Pons (tissue), 1 donor: Measurements from ENCODE around the gene ATP2A2.

ENCODE experiments used
- DNase-seq: peaks from one replicate; pipeline ENCODE4 v3.0.0-alpha.2; 2016; ENCODE audit warnings: low spot score

The ATP2A2 gene

DNA sequence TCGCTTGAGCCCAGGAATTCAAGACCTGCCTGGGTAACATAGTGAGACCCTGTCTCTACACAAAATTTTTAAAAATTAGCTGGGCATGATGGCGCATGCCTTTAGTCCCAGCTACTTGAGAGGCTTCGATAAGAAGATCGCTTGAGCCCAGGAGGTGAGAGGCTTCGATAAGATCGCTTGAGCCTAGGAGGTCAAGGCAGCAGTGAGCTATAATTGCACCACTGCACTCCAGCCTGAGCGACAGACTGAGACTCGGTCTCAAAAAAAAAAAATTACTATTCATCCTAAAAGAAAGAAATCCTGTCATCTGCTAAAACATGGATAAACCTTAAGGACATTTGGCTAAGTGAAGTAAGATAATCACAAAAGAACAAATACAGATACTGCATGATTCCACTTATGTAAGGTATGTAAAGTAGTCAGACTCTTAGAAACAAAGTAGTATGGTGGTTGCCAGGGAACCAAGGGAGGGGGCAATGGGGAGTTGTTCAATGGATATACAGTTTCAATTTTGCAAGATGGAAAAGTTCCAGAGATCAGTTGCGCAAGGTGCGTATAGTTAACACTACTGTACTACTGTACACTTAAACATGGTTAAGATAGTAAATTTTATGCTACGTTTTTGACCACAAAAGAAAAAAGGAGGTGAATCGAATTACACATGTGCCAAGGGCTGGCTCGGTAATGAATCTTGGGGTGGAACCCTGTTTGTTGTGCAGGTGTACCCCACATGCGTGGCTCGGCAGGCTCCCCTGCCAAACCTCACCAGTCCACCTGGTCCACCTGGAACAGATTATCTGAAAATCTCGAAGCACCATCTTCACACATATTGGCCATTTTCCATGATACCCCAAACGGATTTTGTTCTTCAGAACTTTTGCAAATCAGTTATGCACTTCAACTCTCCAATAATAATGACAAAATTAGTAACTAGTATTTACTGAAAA, 18.3 kb upstream of the ATP2A2 start:
- no peak for DNase-seq

DNA sequence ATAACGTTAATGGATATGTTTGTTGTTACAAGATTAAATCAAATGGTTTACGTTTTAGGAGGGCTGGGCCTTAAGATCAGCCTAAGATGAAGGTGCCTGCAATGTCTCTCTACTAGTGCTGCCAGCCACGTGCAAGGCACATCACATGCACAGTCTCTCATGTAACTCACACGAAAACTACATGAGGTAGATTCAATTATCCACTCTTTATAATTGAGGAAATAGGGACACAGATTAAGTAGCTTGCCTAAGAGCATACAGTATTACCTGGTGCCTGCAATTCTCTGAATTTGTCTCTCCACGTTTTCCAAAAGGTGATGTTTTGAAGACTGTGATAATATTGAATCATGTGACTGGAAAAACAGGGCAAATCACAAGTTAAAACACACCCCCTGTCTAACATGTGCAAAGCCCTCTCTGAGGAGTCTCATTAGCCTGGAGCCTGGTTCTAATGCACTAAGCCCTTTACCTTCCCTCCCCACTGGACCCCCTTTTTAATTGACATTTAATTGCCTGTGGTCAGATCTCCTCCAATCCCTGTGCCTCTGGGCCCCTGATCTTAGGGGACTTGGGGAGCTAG, 14.6 kb upstream of the ATP2A2 start:
- no peak for DNase-seq

DNA sequence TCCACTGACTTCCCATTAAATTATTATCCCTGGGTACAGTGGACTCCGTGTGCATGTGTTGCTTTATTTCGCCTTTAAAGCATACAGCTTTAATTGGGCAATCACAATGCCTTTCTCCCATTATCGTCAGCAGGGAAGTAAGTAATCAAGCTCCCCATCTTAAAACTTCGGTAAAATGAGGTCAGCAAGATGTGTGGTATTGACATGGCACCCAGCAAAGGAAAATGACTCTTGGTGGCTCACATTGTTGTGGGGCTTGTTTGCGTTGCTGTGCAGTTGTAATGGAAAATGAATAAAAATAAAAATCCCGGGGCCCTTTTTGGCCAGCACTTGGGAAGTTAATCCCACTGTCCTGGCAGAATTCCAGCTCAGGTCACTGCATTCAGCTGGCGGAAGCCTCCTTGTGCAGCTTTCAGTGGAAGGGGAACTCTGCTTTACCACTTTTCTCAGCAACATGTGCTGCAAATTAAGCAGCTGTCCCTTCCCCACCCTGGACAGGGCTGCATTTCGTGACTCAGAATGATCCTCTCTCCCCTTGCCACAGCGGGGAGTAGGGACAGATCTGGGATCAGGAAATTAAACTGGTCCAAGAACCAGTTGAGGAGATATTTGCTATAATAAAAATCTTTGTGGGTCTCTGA, 13.9 kb upstream of the ATP2A2 start:
- no peak for DNase-seq

DNA sequence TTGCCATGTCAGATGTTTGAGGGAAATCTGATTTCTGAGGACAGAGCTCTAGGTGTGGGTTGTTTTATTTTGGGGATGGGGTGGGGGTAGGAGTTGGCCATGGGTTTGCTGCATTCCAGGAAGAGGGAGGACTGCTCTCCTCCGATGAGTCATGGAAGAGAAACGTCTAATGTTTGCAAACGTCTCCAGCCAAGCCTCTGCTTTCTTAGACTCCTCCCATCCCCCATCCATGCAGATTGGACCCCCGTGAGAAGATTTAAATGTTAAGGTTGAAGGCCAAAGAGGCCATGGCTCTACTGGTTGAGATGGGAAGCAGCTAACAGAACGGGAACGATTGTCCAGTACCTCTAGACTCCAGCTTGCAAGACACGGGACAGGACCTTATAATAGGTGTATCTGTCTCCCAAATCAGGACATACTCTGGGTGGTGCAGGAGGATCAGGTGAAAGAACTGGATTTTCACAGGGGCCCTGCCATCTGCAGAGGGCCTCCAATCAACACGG, 11.4 kb upstream of the ATP2A2 start:
- no peak for DNase-seq

DNA sequence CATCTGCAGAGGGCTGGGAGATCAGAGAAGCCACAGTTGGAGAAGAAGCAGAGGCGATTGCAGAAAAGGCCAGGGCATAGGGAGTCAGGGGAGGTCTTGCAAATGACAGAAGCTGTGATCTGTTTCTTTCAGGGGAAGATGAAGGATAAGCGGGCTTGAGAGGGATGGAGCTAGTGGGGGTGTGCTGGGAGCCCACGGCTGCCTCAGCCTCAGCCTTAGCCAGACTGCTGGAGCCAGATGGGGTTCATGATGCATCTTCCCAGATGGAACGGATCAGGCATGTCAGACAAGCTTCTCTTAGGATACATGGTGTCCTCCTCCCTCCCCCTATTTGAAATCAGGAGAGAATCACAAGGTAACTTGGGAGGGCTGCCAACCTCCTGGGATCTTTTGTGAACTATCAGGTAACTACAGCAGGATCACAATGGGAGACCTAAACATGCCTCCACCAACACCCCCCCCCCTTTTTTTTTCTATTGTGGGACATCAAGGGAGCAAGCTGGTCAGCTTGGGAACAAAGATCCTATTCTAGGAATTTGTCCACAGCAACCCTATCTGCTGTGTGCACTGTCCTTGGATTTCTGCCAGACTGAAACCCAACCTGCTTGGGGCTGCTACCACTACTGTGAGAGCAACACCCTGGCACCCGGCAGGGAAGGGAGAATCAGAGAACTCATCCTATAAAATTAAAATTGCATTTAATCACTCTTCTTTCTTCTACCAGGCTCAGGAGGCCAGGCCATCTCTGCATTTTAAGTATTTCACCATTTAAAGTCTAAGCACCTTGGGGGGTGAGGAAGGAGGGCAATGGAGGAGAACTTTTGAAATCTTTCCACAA, 10.7 kb upstream of the ATP2A2 start:
- DNase-seq = peak; percentile 52

DNA sequence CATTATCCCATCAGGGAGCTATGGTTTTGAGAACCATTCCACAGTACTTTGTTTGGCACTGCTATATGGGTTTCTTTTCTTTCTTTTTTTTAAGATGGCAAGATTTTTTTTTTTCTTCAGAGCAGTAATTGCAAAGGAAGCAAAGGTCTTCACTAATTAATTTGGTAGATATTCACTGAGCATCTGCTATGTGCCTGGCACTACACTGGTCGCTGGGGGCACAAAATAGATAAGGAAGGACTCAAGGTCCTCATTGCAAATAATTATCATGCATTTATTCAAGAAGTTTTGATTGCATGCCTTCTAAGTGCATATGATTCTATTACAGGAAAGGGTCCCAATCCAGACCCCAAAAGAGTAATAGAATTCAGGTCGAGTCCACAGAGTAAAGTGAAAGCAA, 10.0 kb upstream of the ATP2A2 start:
- DNase-seq = no peak

DNA sequence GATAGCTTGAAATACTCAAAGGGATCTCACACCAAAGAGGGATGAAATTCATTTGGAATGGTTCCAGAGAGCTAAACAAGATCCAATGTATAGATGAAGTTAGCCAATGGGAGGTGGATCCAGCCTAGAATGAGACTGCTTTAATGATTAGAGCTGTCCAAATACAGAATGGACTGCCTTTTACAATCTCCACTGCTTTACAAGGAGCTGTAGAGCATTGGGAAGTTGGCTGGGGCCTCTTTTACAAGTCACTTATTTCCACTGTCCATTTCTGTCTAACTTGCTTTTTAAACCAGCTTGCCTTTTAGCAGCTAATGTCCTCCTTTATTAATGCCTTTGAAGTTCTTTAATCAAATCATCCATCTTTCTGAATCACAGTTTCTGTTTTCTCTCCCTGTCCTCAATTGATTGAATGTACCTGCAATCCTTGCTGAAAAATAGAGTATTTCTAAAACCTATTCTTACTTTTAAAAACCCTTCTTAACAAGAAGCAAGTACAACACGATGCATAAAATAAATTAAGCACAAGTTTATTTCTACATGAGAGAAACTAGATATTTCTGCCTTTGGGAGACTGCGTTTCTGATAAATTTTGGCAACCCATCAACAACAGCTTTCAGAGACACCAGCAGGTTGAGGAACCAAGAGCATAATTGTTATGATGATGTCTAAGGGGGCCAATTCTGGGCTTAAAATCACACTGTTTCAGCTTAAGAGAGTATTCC, 3.4 kb upstream of the ATP2A2 start:
- no peak for DNase-seq

DNA sequence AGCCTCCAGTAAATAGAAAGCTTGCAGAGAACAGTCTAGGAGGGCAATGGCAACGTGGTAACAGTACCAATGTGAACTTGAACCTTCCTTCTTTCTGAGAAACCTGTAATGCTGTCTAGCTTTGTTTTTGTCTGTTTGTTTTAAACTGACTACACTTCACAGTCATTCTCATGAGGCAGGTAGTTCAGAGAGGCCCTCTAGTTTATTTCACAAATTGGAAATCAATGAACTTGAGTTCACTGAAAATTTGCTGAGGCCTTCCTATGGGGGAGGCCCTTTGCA, 2.9 kb upstream of the ATP2A2 start:
- DNase-seq = no peak

DNA sequence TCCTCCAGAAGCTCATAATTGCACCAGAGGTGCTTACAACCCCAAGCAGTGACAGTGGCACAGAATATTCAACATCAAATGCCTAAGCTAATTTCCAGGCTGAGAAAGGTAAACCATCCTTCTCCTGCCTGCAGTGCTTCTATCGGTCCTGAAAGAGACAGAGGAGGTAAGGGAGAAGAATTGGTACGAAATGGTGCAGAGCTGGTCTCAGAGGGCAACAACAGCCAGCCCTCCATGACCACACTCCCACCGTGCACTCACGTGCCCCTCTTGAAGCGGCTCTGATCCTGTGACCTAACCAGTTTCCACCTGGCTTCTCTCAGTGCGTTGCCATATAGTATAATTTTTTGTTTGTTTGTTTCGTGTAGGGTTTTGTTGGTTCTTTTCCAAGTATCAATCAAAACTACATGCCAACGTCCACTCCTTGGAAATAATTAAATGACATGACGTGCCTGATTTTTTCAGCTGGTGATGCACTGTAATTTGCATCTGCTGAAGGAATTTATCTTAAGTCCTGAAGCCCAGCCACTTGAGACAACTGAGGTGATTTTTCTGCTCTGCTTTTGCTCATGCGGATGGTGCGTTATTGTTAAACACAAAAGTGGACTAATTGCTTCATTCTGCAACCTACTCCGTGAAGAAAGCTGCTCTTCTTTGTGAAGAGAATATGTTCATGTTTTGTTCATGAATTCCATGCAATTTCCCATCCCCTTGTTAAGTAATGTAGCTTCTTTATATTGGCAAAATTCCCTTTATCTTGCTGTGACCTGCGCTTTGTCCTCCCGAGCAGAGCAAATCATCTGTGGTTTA, 1.3 kb upstream of the ATP2A2 start:
- DNase-seq = no peak

DNA sequence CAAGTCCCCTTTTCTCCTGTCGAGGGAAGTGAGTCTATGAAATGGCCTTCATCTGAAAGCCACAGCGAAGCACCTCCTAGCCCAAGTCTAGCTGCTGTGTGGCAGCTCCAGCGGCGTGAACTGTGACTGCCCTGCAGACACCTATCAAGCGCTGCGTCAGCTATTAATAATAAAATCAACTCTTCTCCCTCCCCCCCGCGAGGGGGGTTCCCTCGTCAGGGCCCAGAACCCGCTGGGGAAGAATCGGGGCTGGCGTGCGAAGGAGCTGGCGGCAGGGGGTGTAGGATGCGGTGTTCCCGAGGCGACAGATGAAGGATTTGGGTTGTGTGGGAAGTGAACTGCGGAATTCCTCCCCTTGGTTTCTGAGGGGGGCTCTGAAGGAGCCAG, 662 bp upstream of the ATP2A2 start:
- peak; percentile 58 for DNase-seq

DNA sequence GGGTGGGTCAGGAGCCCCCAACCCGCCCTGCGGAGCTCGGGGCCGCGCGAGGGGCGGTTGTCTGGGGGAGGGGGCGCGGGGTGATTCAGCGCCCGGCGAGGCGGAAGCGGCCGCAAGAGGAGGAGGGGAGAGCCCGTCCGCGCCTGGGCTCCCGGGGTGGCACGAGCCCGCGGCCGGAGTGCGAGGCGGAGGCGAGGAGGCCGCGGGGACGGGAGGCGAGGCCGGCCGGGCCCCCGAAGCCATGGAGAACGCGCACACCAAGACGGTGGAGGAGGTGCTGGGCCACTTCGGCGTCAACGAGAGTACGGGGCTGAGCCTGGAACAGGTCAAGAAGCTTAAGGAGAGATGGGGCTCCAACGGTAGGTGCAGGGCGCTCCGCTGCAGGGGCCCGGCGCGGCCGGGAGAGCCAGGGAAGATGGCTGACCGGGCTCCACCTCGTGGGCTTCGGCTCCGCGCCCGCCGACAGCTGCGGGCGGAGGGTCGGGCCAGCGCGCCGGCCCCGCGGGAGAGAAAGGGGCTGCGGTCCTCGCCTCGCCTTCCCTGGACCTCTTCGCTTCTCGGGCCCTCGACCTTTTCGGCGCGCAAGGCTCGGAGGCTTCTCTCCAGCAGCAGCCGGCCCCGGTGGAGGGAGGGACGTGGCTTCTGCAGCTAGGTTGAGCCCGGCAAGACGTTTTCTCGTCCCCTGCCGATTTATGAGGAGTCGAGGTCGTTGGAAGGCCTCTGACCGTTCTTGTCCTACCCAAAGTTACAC, 677 bp downstream of the ATP2A2 start:
- DNase-seq = no peak

DNA sequence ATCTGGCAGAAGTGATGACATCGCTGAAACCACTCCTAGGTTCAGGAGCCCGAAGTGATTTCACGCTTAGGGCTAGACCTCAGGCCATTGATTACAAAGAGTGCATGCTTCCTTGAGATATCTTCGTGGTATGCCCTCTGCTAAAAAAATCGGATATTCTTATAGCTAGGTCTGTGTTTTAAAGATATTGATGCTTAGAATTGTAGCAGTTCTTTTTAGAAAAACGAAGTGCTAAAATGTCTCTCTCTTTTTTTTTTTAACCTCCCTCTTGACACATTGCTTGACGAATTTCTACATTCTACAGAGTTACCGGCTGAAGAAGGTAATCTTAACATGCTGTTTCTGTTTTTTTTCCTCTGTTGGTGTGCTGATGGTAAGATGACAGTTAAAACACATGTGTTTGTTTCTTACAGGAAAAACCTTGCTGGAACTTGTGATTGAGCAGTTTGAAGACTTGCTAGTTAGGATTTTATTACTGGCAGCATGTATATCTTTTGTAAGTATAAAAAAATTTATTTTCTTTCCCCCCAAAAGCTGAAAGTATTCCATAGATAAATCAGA, 1.3 kb downstream of the ATP2A2 start:
- no peak for DNase-seq

DNA sequence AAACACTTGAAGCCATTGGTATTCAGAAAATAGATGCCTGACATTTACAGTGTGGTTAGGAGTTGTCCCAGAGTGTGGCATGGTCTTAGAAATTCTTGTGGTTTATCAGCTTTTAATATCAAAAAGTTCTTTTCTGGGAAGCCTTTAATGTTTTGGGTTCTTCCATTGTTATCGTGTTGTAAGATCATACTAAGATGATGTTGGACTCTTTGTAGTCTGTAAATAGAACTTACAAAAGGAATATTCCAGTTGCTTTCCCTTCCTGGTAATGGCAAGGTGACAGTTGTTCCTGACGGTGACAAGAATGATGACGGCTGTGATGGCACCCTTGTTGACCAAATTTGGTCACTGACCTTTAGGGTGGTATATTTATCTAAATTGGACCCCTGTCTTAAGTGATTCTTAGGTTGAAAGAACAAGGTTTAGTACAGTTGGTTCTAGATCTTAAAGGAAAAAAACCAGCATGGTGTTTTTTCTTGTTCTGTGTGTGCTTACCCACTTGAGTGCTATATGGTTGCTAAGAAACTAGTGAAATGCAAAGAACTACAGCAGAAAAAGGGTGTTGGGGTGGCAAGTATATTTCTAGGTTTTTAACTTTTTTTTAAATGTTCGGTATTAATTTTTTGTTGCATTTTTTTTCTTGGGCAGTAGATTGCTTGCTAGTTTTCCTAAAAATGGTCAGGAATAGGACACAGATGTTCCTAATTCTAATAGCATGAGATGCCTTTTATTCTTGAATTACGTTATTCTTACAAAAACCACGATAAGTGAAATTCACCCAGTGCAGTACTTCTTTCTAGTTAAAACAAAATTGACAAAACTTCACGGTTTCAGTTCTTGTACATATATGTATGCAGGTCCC, 2.1 kb downstream of the ATP2A2 start:
- no peak for DNase-seq

DNA sequence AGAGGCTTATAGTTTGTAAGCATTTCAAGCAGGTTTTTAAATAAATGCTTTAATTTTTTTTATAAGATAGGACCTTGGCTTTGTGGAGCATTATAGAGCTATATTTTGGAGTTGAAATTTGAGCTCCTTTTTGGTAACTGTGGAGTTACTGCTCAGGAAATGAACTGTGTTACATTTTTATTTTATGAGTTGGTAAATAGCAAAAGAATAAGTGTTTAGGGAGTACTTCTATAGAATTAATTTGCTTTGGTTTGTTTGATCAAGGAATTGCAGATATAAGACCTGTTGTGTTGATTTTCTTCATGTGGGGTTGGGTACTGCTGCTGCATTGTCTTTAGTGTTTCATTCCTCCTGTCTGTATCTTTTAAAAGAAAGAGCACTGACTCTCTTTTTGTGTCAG, 3.5 kb downstream of the ATP2A2 start:
- DNase-seq = no peak

DNA sequence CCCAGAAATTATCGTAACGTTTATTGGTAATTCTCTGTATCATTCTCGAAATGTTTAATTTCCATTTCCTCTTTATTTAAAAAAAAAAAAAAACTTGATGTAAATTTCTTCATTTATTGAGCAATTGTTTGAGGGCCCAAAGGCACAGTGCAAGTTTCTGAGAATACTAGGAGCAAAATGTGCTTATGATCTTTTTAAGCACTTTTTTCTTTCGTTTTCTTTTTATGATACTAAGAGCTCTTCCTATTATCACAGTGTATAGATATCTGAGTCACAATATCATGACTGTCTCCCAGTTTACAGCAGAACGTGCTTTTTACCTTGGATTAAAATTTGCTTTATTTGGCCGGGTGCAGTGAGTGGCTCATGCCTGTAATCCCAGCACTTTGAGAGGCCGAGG, 5.6 kb downstream of the ATP2A2 start:
- DNase-seq = no peak

DNA sequence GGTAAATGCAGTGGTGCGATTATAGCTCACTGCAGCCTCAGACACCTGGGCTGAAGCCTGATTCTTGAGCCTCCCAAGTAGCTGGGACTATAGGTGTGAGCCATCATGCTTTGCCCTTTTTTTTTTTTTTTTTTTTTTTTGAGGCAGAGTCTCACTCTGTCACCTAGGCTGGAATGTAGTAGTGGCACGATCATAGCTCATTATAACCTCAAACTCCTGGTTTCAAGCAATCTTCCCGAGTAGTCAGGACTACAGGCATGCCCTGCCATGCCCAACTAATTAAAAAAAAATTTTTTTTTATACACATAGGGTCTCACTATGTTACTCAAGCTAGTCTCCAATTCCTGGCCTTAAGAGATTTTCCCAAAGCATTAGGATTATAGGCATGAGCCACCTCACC, 6.9 kb downstream of the ATP2A2 start:
- no peak for DNase-seq

DNA sequence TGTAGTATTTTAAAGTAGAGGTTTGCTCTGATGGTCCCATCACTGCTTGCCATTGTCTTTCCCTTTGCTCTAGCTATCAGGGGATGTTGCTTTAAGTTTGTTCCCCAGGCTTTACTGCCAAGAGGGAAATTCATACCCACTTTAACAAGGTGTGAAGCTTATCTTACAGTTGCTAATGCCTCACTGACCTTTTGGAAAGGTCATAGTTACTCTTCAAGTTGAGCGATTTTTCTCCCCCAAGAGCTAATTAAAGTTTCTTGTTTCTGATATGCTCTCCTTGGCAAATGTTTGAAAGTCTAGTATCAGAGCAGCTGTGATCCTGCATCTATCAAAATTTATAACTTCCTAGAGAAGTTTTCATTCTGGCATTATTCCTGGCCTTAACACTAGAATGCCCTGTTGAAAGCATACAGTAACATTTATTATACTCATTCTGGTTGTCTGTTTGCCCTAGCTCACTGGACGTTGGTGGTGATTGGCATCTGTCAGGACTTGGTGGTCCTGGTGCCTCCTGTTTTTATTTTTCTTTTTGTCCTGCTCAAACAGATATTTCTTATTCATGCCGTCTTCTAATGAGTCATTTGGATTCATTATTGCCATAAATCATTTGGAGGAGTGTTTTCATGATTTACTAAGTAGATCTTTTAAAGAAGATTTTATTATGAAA, 8.1 kb downstream of the ATP2A2 start:
- no peak for DNase-seq

DNA sequence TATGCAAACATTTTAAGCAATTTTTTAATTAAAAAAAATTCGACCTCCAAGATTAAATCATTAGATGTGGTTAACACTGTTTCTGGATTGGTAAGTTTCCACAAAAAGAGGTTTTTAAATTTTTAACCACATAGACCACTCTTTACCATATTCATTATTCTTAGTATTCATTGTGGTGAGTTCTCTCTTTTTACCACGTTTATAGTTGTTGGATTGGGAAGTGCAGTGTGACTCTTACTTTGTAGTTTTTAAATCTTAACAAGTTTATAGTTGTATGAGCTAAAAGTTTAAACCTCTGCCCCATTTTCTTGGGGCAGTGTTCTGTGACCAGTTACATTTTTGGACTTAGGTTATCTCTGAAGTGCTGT, 8.6 kb downstream of the ATP2A2 start:
- no peak for DNase-seq
